ENCODE data around the gene ST8SIA4. TPM values are rescaled to one million over a fixed set of nuclear protein-coding genes. Genes with fewer than 3 reads are reported as not detected.

Gene ST8SIA4
- total RNA-seq, 1 experiment from 2014 or later = not detected

GRCh38 chr5:100898504-100899346 lies 4.4 kb downstream of the ST8SIA4 start:
- Histone ChIP-seq H3K23me2 (ENCODE audit: insufficient read length, low read depth, low read length, poor library complexity, severe bottlenecking) (peaks cover 16% of the 10 kb centered on the region), H3K79me1 (ENCODE audit: insufficient read depth, low read depth, low read length, poor library complexity, severe bottlenecking) (no peaks in the 10 kb centered on the region), H2BK5ac (ENCODE audit: insufficient read length, low read length) (no peak overlapping the region), H3K9me3 (ENCODE audit: control insufficient read depth, low read depth, low read length) (no peaks in the 10 kb centered on the region), H4K20me1 (ENCODE audit: control insufficient read depth, insufficient read depth, insufficient read length) (no peaks in the 10 kb centered on the region), H3K18ac (ENCODE audit: insufficient read length, low read depth, low read length) (no peak overlapping the region), H3K4ac (ENCODE audit: low read depth, low read length) (no peak overlapping the region), H3K4me1 (ENCODE audit: insufficient read depth, low read length) (peaks cover 2% of the 10 kb centered on the region; the same call in 1 of the 2 replicates), H4K91ac (ENCODE audit: insufficient read length, low read depth, low read length) (no peak overlapping the region), H3K14ac (ENCODE audit: insufficient read depth, low read length) (no peak overlapping the region), H2BK120ac (ENCODE audit: low read depth, low read length, poor library complexity, severe bottlenecking) (no peak overlapping the region), H2BK20ac (ENCODE audit: low read depth, low read length, poor library complexity, severe bottlenecking) (no peak overlapping the region), H2BK12ac (ENCODE audit: insufficient read length, low read depth, low read length) (no peak overlapping the region), H3K27me3 (ENCODE audit: insufficient read depth, low read length) (peaks cover 27% of the 10 kb centered on the region; the same call in 1 of the 2 replicates), H3K56ac (ENCODE audit: insufficient read length, low read depth, low read length) (no peak overlapping the region), H3K27ac (ENCODE audit: insufficient read length, low read depth, low read length) (no peak overlapping the region), H3K9ac (ENCODE audit: extremely low read depth, insufficient read length, low read length) (no peak overlapping the region), H2AK5ac (ENCODE audit: insufficient read length, low read length) (no peak overlapping the region), H3K4me2 (ENCODE audit: insufficient read depth, insufficient read length, low read length) (no peak overlapping the region), H3K23ac (ENCODE audit: insufficient read length, low read depth, low read length) (no peak overlapping the region), H2BK15ac (ENCODE audit: low read depth, low read length) (no peak overlapping the region), H4K8ac (replicated peaks; ENCODE audit: insufficient read length, low read depth, low read length) (no peak overlapping the region), H3K79me2 (ENCODE audit: insufficient read depth, low read length) (no peaks in the 10 kb centered on the region), H3T11ph (ENCODE audit: low read length) (no peak overlapping the region), H4K5ac (ENCODE audit: insufficient read length, low read depth, low read length) (no peak overlapping the region), H2AFZ (ENCODE audit: low read length) (no peak overlapping the region)
- H3K9me3 Mint-ChIP-seq = no peaks in the 10 kb centered on the region; a peak in 1 of 5 replicates
- H3K4me3 Mint-ChIP-seq = no peak overlapping the region
- peaks cover 61% of the 10 kb centered on the region for H3K27me3 Mint-ChIP-seq (ENCODE audit: low read depth)
- DNase-seq = no peak
- peaks cover 25 to 28% of the 10 kb centered on the region in 2 experiments for H3K4me1 Mint-ChIP-seq
- no CpG with 5 or more reads among the region's 5 CpGs for WGBS (ENCODE audit: extremely low coverage, insufficient read length, low lambda C conversion rate)
- H3K36me3 Mint-ChIP-seq (ENCODE audit: insufficient read depth in 1 of 3, low read depth in 3 of 3) = no peaks in the 10 kb centered on the region; a peak in 1 of 7 replicates
- TF ChIP-seq CTCF (conservative IDR thresholded peaks at IDR 0.05) = no peak
- H3K27ac Mint-ChIP-seq = no peak overlapping the region
